Activated naive CD8-positive, alpha-beta T cell treated with anti-CD3 and anti-CD28 coated beads, Interleukin-2, amount 50 U/mL, for 16 hours (primary cell): ENCODE data around the gene KCND3.

Experiments used
- DNase-seq: peaks from one replicate; pipeline ENCODE4 v3.0.0-alpha.2; 2020; ENCODE audit warnings: low read depth, low spot score

Gene KCND3

DNA sequence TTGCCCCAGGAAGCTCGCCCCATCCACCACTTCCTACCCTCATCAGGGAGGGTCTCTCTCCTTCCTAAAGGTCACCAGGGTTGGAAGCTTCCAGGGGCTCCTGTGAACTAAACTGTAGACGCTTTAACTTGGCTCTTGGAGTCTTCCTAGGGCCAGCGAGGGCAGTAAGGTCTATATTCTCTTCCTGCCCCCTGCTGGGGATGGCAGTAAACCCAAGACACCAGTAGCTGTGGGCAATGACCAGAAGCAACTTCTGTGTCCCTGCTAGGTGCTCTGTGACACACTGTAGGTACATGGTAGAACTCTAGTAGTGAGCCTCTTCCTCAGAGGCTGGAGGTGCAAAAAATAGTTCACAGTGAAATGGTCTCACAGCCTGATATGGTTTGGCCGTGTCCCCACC lies 30.0 kb downstream of the KCND3 start:
- DNase-seq, result no peak

DNA sequence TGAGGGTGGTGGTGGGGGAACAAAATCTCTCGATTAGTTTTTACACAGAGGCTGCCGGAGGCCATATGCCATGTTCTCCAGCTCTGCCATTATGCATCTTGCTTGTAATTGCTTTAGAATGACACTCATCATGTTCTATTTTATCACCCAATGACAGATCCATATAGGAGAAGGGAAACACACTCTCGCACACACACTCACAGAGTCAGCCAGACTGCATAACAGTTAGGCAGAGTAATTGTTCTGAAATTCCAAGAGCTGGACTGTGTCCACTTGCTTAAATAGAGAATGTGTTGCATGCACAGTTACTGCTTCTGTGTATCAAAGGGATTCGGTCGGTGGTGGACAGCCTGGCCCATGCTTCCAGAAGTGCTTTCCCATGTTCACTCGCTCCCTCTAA lies 30.6 kb downstream of the KCND3 start:
- DNase-seq, result no peak

DNA sequence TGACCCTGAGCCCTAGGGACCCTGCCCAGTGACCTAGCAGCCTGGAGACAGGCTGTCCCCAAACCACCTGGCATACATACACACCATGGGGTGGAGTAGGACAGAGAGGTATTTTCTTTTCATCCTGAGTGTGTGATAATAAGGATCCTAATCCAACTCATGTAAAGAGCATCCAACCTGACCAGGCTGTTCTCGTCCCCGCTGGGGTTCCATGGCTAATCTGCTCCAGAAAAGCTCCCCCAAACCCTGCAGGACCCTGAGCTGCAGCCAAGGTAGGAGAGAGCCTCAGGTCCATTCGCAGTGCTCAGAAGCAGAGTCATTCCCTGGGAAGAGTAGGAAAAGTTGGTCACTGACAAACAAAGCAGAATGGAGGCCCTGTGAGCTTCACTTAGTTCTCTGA lies 31.4 kb downstream of the KCND3 start:
- DNase-seq, result no peak

DNA sequence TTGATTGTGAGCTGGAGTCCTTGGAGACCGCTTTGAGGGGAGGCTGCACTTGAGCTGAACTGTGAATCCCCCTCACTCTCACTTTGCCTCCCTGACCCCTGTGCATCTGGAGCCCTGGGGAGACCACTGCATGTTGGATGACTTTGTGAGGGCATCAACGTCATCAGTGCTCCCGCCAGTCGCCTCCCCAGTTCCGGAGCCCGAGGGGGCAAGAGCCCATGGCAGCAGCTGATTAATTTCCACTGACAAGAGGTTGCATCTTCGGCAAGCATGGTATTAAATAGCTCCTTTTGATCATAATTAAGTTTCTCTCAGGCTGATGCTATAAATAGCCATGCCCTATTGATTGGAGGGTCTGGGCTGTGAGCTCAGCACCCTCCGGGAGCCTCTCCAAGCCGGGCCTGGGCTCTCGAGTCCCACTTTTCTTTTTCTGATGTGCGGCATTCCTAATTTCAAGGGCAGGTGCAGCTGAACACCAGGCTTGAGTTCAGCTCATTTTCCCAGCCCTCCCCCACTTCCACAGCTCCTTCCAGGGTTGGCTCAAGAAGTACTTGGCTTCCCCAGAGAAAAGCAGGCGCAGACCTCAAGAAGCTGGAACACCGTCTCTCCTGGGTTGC lies 33.2 kb downstream of the KCND3 start:
- DNase-seq, result no peak

DNA sequence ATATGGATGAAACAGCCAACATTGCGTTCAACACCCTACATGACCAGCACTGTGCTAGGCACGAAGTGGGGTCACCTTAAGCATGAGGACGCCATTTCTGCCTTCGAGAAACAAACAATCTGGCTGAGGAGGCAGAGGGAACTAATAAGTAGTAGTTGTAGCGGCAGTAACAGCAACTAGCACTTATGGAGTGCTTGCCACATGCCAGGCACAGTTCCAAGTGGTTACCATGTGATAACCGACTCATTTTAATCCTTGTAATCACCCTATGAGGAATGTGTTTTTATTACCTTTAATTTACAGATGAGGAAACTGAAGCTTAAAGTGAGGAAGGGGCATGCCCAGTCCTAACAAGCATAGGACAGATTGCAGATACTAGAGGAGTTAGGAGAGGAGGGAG lies 33.7 kb downstream of the KCND3 start:
- no peak for DNase-seq

DNA sequence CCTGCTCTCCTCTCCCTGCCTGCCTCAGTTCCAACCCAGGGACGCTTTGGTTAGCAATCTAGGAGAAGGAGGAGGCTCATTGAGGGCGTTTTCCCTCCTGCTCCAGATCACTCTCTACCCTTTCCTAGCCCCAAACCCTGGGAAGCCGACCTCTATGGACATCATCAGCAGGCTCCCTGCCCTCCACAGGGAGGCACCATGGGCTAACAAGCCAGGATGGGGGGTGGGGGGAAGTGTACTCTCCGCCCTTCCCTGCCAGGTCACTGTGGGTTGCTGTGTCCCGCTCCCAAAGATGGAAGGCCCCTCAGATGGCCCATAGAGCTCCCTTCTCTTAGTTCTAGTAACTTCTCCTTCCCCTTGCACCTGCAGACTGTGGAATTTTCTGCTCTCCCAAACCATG lies 35.7 kb downstream of the KCND3 start:
- no peak for DNase-seq

DNA sequence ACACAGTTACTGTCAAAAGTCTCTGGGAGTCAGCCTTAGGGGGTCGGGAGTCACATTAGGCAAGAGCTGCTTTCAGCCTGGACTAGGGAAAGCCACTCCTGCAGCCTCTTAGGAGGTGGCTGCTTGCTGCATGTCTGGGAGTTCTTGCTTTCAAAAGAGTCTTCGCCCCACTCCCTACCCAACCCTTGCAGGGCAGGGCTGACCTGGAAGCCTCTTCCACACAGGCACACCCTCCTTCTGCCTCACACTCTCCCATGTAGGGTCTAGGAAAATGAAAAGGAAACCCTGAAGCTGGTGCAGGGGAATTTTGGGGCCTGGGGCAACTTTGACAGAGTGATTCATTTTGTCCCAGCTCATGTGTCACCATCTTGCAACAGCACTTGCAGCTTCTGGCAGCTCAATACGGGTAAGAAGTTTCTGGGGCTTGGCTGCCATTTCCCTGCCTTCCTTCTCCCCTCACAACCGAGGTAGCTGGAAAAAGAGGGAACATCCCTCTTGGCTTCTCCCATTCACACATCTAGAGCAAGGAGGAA lies 37.3 kb downstream of the KCND3 start:
- no peak for DNase-seq

DNA sequence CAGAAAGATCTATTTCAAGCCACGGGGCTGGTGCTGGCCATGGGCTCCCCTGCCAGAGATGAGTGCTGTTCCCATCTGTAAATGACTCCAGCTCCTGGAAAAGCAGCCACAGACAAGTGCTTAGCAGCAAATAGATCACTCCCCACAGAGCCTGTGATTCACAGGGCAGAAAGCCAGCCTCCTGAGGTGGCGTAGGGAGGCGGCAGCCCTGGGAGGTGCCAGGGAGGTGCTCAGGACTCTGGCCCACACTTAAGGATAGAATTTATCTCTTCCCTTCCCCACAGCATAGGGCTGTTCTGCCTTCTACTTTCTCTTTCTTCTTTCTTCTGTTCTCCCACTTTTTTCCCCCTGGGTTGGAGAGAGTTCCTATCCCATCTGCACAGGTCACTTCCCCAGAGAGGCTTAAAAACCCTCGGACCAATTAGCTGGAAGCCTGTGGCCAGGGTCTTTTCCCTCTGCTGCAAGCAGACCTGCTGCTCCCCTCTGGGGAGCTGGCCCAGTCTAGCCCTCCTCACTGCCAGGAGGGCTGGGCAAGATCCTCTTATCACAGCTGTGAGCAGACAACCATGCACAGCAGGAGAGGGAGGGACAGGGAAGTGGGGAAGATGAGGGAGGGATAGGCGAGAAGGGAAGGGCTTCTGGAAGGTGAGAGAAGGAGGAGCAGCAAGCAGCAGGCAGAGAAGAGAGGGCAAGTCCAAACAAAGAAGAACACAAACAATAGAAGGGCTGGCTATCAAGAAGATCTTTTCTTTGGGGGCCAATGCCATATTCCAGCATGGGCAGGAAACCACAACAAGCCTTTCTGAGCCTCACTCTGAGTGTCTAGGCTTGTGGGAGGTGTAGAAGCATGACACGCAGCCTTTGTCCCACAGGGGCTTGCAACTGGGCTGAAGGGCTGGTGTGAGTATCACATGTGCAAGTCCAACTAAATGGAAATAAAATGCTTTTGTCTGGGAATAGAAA lies 41.0 kb downstream of the KCND3 start:
- no peak for DNase-seq

DNA sequence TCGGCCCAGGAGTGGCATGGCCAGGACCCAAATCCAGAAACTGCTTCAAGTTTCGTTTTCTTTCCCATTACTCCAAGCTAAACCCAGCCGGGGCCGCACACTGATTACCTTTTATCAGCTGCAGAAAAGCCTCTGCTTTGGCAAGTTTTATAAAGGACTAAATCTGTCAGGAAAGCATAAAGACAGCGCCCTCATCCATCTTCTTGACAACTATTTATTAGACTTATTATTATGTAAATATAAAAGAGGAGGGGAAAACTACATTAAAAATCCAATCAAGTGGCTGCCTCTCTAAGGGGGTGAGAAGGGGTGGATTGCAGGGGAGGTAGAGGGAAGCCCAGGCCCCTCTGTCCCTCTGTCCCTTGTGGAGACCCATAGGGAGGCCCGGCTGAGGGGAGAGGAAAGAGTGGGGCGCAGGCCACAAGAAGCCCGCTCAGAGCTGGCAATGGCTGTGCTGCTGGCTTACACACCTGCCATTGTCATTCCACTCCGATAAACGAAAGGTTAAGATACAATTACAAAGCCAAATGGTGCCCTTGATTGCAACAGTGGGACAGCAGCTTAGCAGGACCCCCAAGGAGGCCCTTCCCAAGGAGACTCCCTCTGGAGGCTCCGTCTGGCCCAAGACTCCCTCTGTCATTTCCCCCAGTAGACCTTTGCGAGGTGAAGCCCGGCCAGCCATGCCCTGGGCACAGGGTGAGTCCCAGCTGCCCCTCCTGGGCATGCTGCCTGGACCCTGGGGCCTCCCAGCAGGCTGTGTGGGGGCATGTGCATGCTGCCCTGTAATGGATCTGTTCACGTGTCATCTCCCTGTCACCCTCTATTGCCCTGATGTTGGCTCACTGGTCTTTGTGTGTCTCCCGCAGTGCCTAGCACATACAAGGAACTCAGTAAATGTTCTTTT lies 45.4 kb downstream of the KCND3 start:
- no peak for DNase-seq

DNA sequence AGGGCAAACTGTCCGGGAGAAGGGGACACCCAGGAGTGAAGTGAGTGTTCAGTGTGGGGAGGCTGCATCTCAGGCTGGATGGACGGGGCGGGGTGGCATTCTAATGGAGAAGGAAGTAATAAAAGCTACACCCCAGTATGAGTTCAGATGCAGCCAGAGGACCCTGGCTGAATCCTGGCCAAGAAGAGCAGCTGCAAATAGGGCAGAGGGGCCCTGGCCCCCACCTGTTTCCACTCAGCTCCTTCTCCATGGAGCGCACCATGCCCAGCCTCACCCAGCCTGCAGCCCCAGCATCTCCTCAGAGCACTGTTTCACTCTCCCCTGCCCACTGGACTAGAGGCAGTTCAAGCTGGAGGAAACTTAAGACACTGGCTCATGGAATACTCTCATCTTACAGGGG lies 46.4 kb downstream of the KCND3 start:
- no peak for DNase-seq

DNA sequence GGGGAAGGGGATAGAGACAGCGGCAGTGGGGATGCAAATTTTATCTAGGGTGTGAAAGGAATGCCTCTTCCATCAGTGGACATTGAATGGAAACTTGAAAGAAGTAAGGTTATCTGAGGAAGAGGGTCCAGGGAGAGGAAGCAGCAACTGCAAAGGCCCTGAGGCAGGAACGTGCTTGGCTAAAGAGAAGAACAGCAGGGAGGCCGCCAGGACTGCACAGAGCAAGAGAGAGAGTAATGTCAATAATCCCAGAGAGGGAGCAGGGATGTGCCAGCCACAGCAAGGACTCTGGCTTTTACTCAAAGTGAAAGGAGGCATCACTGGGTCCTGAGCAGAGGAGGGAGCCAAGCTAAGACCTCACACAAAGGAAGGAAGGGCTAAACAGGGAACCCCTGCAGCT lies 50.9 kb downstream of the KCND3 start:
- no peak for DNase-seq

DNA sequence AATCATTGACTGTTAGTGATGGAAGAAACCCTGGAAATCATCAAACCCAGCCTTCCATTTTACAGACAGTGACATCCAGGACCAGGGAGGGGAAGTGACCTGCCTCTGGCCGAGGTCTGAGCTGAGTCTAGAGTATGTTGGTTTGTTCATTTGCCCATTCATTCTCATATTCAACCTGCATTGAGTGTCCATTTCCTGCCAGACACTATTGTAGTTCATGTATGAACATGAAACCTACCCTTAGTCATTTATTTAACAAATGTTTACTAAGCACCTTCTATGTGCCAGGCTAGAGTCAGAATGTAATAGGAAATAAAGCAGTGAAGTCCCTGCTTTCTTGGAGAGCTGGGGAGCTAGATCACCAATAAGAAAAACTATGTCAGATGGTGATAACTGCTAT lies 51.3 kb downstream of the KCND3 start:
- DNase-seq, result no peak

DNA sequence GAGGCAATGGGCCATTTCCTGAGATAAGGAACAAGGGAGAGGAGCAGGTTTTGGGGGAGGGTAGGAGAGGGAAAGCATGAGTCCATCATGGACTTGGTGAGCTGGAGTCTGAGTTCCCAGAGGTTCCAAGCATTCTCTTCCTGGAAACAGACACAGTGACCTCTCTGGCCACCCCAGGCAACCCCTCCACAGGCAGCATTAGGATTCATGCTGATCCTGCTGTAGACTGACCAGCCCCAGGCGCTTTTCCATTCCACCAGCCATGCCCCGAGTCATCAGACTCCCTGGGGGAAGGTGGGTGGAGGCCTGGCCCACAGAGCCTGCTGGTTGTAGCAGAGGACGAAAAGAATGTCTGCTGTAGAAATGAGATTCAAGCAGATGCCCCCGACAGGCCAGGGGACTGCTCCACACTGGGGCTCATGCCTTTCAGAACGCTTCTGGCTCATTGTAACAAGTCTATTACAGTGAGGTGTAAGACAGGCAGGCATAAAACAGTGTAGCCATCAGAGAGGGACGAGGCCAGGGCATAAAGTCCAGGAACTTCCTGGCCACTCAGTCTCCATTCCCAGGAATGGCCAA lies 52.2 kb downstream of the KCND3 start:
- no peak for DNase-seq

DNA sequence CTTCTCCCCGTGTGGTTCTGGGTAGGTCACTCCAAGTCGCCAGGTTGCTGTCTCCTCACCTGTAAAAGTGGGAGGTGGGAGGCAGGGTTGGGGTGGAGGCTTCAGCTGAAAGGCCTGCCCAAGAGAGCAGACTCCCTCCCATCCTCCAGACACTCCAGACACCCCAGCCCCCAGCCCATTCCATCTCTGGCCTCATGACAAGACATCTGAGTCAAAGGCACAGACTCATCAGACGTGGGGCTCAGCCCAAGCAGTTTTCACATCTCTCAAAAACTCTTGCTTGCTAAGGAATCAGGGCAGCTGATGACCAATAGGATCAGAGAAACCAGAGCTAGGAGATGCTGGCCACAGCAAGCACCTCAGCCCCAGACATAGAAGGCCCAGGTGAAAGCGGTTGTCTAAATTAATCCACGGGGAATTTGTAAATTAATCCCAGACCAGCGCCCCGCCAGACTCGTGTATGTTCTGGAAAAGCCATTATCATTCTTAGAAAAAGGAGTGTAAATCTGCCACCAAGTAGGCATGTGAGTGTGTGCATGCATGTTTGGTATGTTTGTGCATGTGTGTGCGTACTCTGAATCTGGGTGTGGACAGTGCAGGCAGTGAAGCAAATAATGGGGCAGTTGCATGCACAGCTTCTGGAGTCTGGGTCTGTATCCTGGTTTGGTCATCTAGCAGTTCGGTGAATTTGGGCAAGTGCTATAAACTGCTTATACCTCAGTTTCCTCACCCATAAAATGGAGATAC lies 55.2 kb downstream of the KCND3 start:
- no peak for DNase-seq

DNA sequence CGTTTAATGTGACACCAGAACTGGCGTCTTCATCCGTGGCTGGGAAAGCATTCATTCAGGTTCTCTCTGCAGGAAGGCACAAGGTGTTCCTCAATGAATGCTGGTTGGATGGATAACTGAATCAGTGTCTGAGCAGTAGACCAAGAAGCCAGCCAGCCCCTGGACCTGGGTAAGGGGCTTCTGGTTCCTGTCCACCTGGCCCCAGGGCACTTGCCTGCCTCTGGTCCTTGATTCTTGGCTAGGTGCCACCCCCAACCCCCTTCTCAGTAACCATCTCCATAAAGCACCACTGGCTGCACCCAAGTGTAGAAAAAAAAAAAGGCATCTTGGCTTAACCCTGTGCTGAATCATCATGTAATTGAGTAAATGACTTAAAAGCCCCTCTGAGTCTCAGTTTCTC lies 59.1 kb downstream of the KCND3 start:
- DNase-seq, result no peak

DNA sequence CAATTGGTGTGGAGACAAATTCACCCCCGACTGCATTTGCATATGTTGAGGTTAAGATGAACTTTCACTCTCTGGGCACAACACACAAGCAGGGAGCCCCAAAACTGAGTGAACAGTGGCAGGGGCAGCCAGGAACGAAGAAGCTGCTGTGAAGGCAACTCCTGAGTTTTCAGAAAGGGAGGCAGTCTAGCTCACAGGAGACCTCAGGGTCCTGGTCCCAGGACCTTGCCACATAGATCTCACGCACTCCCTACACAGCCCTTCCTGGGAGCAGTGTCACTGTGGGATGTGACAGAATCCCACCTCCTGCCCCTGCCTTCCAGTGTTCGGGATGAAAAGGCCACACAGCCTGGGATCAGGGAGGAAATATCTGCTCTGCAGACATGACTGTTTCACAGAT lies 60.9 kb downstream of the KCND3 start:
- DNase-seq, result no peak

DNA sequence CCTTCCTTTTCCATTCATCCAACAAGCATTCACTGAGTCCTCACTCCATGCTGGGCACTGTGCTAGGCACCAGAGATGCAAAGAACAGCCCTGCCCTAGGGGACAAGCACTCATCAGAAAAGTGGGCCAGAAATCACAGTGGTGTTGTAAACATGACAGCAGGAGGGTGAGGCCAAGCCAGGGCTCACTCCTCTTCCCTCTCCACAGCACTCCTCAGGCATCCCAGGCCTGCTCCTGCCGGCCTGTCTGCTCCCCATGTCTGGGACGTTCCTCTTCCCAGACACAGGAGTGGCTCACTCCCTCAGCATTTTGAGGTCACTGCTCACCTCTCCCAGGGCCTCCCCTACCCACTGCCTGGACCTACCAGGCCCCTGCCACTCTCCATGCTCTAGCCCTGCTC lies 61.8 kb downstream of the KCND3 start:
- DNase-seq, result no peak

DNA sequence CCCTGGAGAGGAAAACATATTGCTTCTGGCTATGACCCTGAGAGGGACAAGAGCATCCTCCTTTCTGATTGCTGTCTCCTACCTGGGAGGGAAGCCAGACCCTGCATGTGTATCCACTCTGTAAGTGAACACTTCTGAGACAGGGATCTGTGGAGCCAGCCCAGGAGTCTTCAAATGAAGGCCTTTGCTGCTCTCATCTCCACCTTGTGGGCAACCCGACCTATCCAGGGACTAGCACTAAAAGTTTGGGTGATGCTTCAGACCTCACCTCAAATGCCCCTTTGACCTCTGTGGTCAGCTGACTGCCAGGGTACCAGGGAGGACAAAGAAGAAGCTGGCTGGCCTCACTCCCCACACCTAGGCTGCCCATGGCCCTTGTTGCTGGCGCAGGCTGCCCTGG lies 64.7 kb downstream of the KCND3 start:
- DNase-seq, result no peak

DNA sequence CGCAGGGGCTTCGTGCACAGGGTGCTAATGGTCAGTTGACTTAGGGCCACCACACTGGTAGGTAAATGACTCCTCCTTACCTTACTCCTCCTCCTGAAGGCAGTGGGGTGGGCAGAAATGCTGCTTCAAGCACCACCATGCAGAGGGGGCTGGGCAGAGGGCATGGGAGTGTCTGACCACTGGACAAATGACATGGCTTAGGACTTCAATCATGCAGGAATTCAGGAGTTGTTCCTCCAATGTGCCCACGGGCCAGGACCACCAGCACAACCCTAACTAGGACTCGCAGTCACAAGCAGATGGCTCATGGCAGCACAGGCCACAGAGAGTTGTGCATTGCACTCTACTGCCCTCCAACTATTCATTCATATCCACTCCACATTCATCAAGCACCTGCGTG lies 65.7 kb downstream of the KCND3 start:
- no peak for DNase-seq

DNA sequence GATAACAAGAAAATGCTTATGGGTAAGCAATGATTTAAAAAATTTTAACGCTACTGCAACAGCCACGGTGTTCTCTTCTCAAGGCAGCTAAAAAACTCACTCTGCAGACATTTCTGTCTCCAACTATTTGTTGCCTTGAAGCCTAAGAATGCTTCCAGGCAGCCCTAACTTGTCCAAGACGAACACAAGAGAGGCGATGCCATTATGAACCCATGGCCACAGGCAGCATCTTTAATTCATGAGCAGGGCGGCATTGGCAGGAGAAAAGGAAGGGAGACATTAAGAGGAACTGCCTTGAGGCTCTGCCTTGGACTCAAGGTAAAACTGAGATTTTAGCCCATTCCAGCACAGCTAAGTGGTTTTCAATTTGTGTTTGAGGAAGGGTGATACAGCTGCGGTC lies 67.5 kb downstream of the KCND3 start:
- DNase-seq, result no peak
